HUES48 (cell line): ENCODE measurements around the gene GPR15.

Experiments
- H3K27ac ChIP-seq: one replicate; pipeline ENCODE4 v1.7.0; 2013; ENCODE audit warnings: low read depth, low read length, inconsistent platforms
- H3K27me3 ChIP-seq: 2 replicates; pipeline ENCODE4 v1.6.1; 2013; ENCODE audit warnings: mild to moderate bottlenecking, low read length; ENCODE audit not compliant: control insufficient read depth, insufficient read depth
- H3K36me3 ChIP-seq: 2 replicates; pipeline ENCODE4 v1.6.1; 2013; ENCODE audit warnings: low read length; ENCODE audit not compliant: control insufficient read depth, insufficient read depth
- H3K4me1 ChIP-seq: 2 replicates; pipeline ENCODE4 v1.6.1; 2013; ENCODE audit warnings: mild to moderate bottlenecking, low read length; ENCODE audit not compliant: control insufficient read depth, insufficient read depth
- H3K4me3 ChIP-seq: 2 replicates; pipeline ENCODE4 v1.5.1; 2013; ENCODE audit warnings: mild to moderate bottlenecking, low read depth, low read length
- H3K9ac ChIP-seq: 2 replicates; pipeline ENCODE4 v1.6.1; 2013; ENCODE audit warnings: mild to moderate bottlenecking, low read depth, low read length, moderate library complexity
- H3K9me3 ChIP-seq: 2 replicates; pipeline ENCODE4 v1.6.1; 2013; ENCODE audit warnings: low read length; ENCODE audit not compliant: control insufficient read depth, insufficient read depth

Gene GPR15

GRCh38 chr3:98531622-98532274 is at the start of gene GPR15:
Gene GPR15, plus strand, starts transcription at chr3:98531978. Its CDS starts 56 bp downstream, at chr3:98532034.
- H3K4me1 ChIP-seq = peaks cover 8% of the 10 kb centered on the region
- no peaks in the 10 kb centered on the region for H3K36me3 ChIP-seq
- H3K9ac ChIP-seq = no peak within 1 kb of the TSS
- H3K4me3 ChIP-seq = no peak within 1 kb of the TSS
- no peaks in the 10 kb centered on the region for H3K27me3 ChIP-seq
- no peaks in the 10 kb centered on the region for H3K9me3 ChIP-seq
- no peak within 1 kb of the TSS for H3K27ac ChIP-seq

- H3K4me1 ChIP-seq = no peaks in the 10 kb centered on the region
- no peak overlapping the region for H3K27ac ChIP-seq
- no peaks in the 10 kb centered on the region for H3K9me3 ChIP-seq
- no peaks in the 10 kb centered on the region for H3K36me3 ChIP-seq
- no peaks in the 10 kb centered on the region for H3K27me3 ChIP-seq
- H3K9ac ChIP-seq = no peak overlapping the region
- no peak overlapping the region for H3K4me3 ChIP-seq
These were observed 48.9 kb upstream of the GPR15 start for GRCh38 chr3:98482717-98483482.

GRCh38 chr3:98483626-98484025 is 48.2 kb upstream of the GPR15 start:
- H3K4me1 ChIP-seq = no peaks in the 10 kb centered on the region
- H3K9ac ChIP-seq = no peak overlapping the region
- no peaks in the 10 kb centered on the region for H3K9me3 ChIP-seq
- H3K36me3 ChIP-seq = no peaks in the 10 kb centered on the region
- H3K27me3 ChIP-seq = no peaks in the 10 kb centered on the region
- no peak overlapping the region for H3K4me3 ChIP-seq
- no peak overlapping the region for H3K27ac ChIP-seq

- Histone ChIP-seq H3K9ac (no peak within 1 kb of the TSS), H3K9me3 (no peaks in the 10 kb centered on the region), H3K27me3 (no peaks in the 10 kb centered on the region), H3K4me1 (no peaks in the 10 kb centered on the region), H3K36me3 (no peaks in the 10 kb centered on the region), H3K27ac (no peak within 1 kb of the TSS), H3K4me3 (no peak within 1 kb of the TSS)
These were observed 34.4 kb upstream of the GPR15 start, which contains the start of gene OR5K2 for GRCh38 chr3:98497381-98497780. Gene OR5K2, plus strand, starts transcription at chr3:98497681. Its CDS starts 0 bp downstream, at chr3:98497681.

- H3K9ac ChIP-seq = no peak overlapping the region
- no peaks in the 10 kb centered on the region for H3K9me3 ChIP-seq
- no peak overlapping the region for H3K4me3 ChIP-seq
- H3K27ac ChIP-seq = no peak overlapping the region
- no peaks in the 10 kb centered on the region for H3K4me1 ChIP-seq
- H3K36me3 ChIP-seq = no peaks in the 10 kb centered on the region
- H3K27me3 ChIP-seq = no peaks in the 10 kb centered on the region
These were observed 31.8 kb upstream of the GPR15 start for GRCh38 chr3:98500019-98500418.

- Histone ChIP-seq H3K9me3 (no peaks in the 10 kb centered on the region), H3K36me3 (no peaks in the 10 kb centered on the region), H3K4me1 (no peaks in the 10 kb centered on the region), H3K27me3 (no peaks in the 10 kb centered on the region), H3K4me3 (no peak overlapping the region), H3K27ac (no peak overlapping the region), H3K9ac (no peak overlapping the region)
These were observed 30.5 kb upstream of the GPR15 start for GRCh38 chr3:98501270-98501669.

- H3K9me3 ChIP-seq = no peaks in the 10 kb centered on the region
- no peak overlapping the region for H3K27ac ChIP-seq
- H3K36me3 ChIP-seq = no peaks in the 10 kb centered on the region
- no peak overlapping the region for H3K9ac ChIP-seq
- no peak overlapping the region for H3K4me3 ChIP-seq
- H3K4me1 ChIP-seq = no peaks in the 10 kb centered on the region
- no peaks in the 10 kb centered on the region for H3K27me3 ChIP-seq
These were observed 29.8 kb upstream of the GPR15 start for GRCh38 chr3:98501863-98502576.

- Histone ChIP-seq H3K4me3 (no peak overlapping the region), H3K9me3 (no peaks in the 10 kb centered on the region), H3K4me1 (no peaks in the 10 kb centered on the region), H3K36me3 (no peaks in the 10 kb centered on the region), H3K27ac (no peak overlapping the region), H3K27me3 (no peaks in the 10 kb centered on the region), H3K9ac (no peak overlapping the region)
These were observed 27.2 kb upstream of the GPR15 start for GRCh38 chr3:98504539-98504938.

GRCh38 chr3:98508582-98508981 is 23.2 kb upstream of the GPR15 start:
- Histone ChIP-seq H3K4me3 (no peak overlapping the region), H3K27me3 (no peaks in the 10 kb centered on the region), H3K4me1 (no peaks in the 10 kb centered on the region), H3K27ac (no peak overlapping the region), H3K9me3 (no peaks in the 10 kb centered on the region), H3K9ac (no peak overlapping the region), H3K36me3 (no peaks in the 10 kb centered on the region)

- Histone ChIP-seq H3K4me3 (no peak overlapping the region), H3K36me3 (peaks cover 29% of the 10 kb centered on the region), H3K27ac (no peak overlapping the region), H3K27me3 (no peaks in the 10 kb centered on the region), H3K4me1 (peaks cover 5% of the 10 kb centered on the region; the same call in 1 of the 2 replicates), H3K9ac (no peak overlapping the region), H3K9me3 (no peaks in the 10 kb centered on the region)
These were observed 19.2 kb upstream of the GPR15 start for GRCh38 chr3:98512576-98512975.

- no peaks in the 10 kb centered on the region for H3K27me3 ChIP-seq
- no peak overlapping the region for H3K9ac ChIP-seq
These were observed 18.7 kb upstream of the GPR15 start for GRCh38 chr3:98513091-98513511.

More at GRCh38 chr3:98513091-98513511, 18.7 kb upstream of the GPR15 start:
- no peak overlapping the region for H3K27ac ChIP-seq
- peaks cover 10% of the 10 kb centered on the region for H3K4me1 ChIP-seq
- H3K36me3 ChIP-seq = peaks cover 34% of the 10 kb centered on the region
- H3K4me3 ChIP-seq = no peak overlapping the region
- no peaks in the 10 kb centered on the region for H3K9me3 ChIP-seq
